Mammary epithelial cell (primary cell): ENCODE measurements around the gene EGFL8.

Source experiments
- EZH2 ChIP-seq: IDR thresholded peaks from 2 replicates; pipeline ENCODE4 v1.6.1; 2012; ENCODE audit warnings: low read length, inconsistent platforms, borderline replicate concordance
- TF ChIP-seq, protein P1 (sequence below), 2 donors: IDR thresholded peaks in 1 of 2; conservative IDR thresholded peaks in 1 of 2; 2 replicates each; pipeline ENCODE4 v1.5.1; 2011 to 2012; ENCODE audit warnings: inconsistent platforms in 2 of 2, low read length in 2 of 2, mild to moderate bottlenecking in 2 of 2, control low read depth in 1 of 2, low read depth in 1 of 2; ENCODE audit not compliant: insufficient read depth in 1 of 2; ENCODE audit errors: extremely low read depth in 1 of 2

DNA sequence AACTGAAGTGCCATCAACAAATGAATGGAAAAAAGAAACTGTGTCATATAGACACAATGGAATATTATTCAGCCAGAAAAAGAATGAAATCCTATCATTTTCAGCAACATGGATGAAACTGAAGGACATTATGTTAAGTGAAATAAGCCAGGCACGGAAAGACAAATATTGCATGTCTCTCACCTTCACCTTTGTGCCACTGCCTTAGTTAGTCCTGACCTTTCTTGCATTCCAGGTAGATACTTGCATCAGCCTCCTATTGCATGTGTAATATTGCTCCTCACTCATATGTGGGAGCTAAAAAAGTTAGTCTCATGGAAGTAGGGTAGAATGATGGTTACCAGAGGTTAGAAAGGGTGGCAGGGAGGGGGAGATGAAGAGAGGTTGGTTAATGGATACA lies 44.6 kb downstream of the EGFL8 start:
- TF ChIP-seq, protein P1, sequence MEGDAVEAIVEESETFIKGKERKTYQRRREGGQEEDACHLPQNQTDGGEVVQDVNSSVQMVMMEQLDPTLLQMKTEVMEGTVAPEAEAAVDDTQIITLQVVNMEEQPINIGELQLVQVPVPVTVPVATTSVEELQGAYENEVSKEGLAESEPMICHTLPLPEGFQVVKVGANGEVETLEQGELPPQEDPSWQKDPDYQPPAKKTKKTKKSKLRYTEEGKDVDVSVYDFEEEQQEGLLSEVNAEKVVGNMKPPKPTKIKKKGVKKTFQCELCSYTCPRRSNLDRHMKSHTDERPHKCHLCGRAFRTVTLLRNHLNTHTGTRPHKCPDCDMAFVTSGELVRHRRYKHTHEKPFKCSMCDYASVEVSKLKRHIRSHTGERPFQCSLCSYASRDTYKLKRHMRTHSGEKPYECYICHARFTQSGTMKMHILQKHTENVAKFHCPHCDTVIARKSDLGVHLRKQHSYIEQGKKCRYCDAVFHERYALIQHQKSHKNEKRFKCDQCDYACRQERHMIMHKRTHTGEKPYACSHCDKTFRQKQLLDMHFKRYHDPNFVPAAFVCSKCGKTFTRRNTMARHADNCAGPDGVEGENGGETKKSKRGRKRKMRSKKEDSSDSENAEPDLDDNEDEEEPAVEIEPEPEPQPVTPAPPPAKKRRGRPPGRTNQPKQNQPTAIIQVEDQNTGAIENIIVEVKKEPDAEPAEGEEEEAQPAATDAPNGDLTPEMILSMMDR (conservative IDR thresholded peaks at IDR 0.05 in 1 of 2, IDR thresholded peaks at IDR 0.05 in 1 of 2; ENCODE audit: extremely low read depth in 1 of 2, insufficient read depth in 1 of 2, low read depth in 1 of 2, low read length in 2 of 2) = no peak
- TF ChIP-seq EZH2 = no peak
